ES-I3 (cell line): ENCODE data around the gene PUS7L.
"Not testable (repeated sequence)": the region's sequence is repeated elsewhere in the genome, so short reads cannot be mapped to it uniquely, and the experiment has no call there.

ENCODE experiments used
- H3K36me3 ChIP-seq: 2 replicates; pipeline ENCODE4 v1.6.1; 2013; ENCODE audit warnings: mild to moderate bottlenecking, low read length, control low read depth, moderate library complexity; ENCODE audit not compliant: insufficient read depth
- H3K4me1 ChIP-seq: 2 replicates; pipeline ENCODE4 v1.6.1; 2013; ENCODE audit warnings: mild to moderate bottlenecking, control low read depth, low read length; ENCODE audit not compliant: insufficient read depth
- H3K9ac ChIP-seq: 2 replicates; pipeline ENCODE4 v1.6.1; 2013; ENCODE audit warnings: low read depth, mild to moderate bottlenecking, low read length, moderate library complexity
- H3K9me3 ChIP-seq: 2 replicates; pipeline ENCODE4 v1.6.1; 2013; ENCODE audit warnings: mild to moderate bottlenecking, low read length, moderate library complexity; ENCODE audit not compliant: control insufficient read depth, insufficient read depth

The PUS7L gene

GRCh38 chr12:43763769-43764168 is 5.2 kb upstream of the PUS7L start:
- H3K4me1 ChIP-seq = peaks cover 21% of the 10 kb centered on the region; the same call in 1 of the 2 replicates
- H3K9me3 ChIP-seq = no peaks in the 10 kb centered on the region
- H3K36me3 ChIP-seq = no peaks in the 10 kb centered on the region
- H3K9ac ChIP-seq = no peak overlapping the region

- H3K4me1 ChIP-seq = peaks cover 21% of the 10 kb centered on the region; the same call in 1 of the 2 replicates
- no peaks in the 10 kb centered on the region for H3K36me3 ChIP-seq
- no peaks in the 10 kb centered on the region for H3K9me3 ChIP-seq
- H3K9ac ChIP-seq = no peak overlapping the region
Measured at GRCh38 chr12:43762596-43762995, 4.0 kb upstream of the PUS7L start.

GRCh38 chr12:43761500-43761899 is 2.9 kb upstream of the PUS7L start:
- Histone ChIP-seq H3K36me3 (no peaks in the 10 kb centered on the region), H3K9ac (no peak overlapping the region), H3K4me1 (peaks cover 21% of the 10 kb centered on the region; the same call in 1 of the 2 replicates), H3K9me3 (no peaks in the 10 kb centered on the region)

GRCh38 chr12:43760396-43760795 is 1.8 kb upstream of the PUS7L start:
- Histone ChIP-seq H3K9me3 (no peaks in the 10 kb centered on the region), H3K36me3 (no peaks in the 10 kb centered on the region), H3K9ac (no peak overlapping the region), H3K4me1 (peaks cover 21% of the 10 kb centered on the region; the same call in 1 of the 2 replicates)

- Histone ChIP-seq H3K4me1 (peaks cover 15% of the 10 kb centered on the region; the same call in 1 of the 2 replicates), H3K9ac (no peak overlapping the region)
Measured at GRCh38 chr12:43758247-43758727, 303 bp downstream of the PUS7L start.

GRCh38 chr12:43754015-43754414 is 4.6 kb downstream of the PUS7L start:
- Histone ChIP-seq H3K9ac (no peak overlapping the region), H3K4me1 (no peaks in the 10 kb centered on the region), H3K36me3 (no peaks in the 10 kb centered on the region), H3K9me3 (no peaks in the 10 kb centered on the region)

More at GRCh38 chr12:43758247-43758727, 303 bp downstream of the PUS7L start:
- Histone ChIP-seq H3K36me3 (no peaks in the 10 kb centered on the region), H3K9me3 (no peaks in the 10 kb centered on the region)

- not testable (repeated sequence) for H3K9me3 ChIP-seq, H3K9ac ChIP-seq, H3K4me1 ChIP-seq, H3K36me3 ChIP-seq
Measured at GRCh38 chr12:43751360-43751759, 7.2 kb downstream of the PUS7L start.

- H3K9ac ChIP-seq = no peak overlapping the region
- no peaks in the 10 kb centered on the region for H3K9me3 ChIP-seq
- H3K36me3 ChIP-seq = no peaks in the 10 kb centered on the region
- H3K4me1 ChIP-seq = no peaks in the 10 kb centered on the region
Measured at GRCh38 chr12:43750814-43751213, 7.8 kb downstream of the PUS7L start.

- Histone ChIP-seq H3K9ac (no peak overlapping the region), H3K4me1 (no peaks in the 10 kb centered on the region), H3K9me3 (no peaks in the 10 kb centered on the region), H3K36me3 (no peaks in the 10 kb centered on the region)
Measured at GRCh38 chr12:43749016-43749415, 9.6 kb downstream of the PUS7L start.

- H3K4me1 ChIP-seq = no peaks in the 10 kb centered on the region
- H3K9me3 ChIP-seq = no peaks in the 10 kb centered on the region
Measured at GRCh38 chr12:43744826-43745225, 13.8 kb downstream of the PUS7L start.

GRCh38 chr12:43742106-43742505 is 16.5 kb downstream of the PUS7L start:
- Histone ChIP-seq H3K9me3 (no peaks in the 10 kb centered on the region), H3K4me1 (no peaks in the 10 kb centered on the region; the same call in 1 of the 2 replicates), H3K9ac (no peak overlapping the region), H3K36me3 (no peaks in the 10 kb centered on the region)

More at GRCh38 chr12:43744826-43745225, 13.8 kb downstream of the PUS7L start:
- no peak overlapping the region for H3K9ac ChIP-seq
- H3K36me3 ChIP-seq = no peaks in the 10 kb centered on the region

- H3K36me3 ChIP-seq = no peaks in the 10 kb centered on the region
- H3K9ac ChIP-seq = no peak overlapping the region
- no peaks in the 10 kb centered on the region for H3K9me3 ChIP-seq
- H3K4me1 ChIP-seq = no peaks in the 10 kb centered on the region; the same call in 1 of the 2 replicates
Measured at GRCh38 chr12:43740511-43741100, 18.0 kb downstream of the PUS7L start.

GRCh38 chr12:43737646-43738045 is 20.9 kb downstream of the PUS7L start:
- Histone ChIP-seq H3K9me3 (no peaks in the 10 kb centered on the region), H3K4me1 (no peaks in the 10 kb centered on the region; the same call in 1 of the 2 replicates), H3K9ac (no peak overlapping the region), H3K36me3 (no peaks in the 10 kb centered on the region)

GRCh38 chr12:43736927-43737440 is 21.6 kb downstream of the PUS7L start:
- no peaks in the 10 kb centered on the region for H3K36me3 ChIP-seq
- no peaks in the 10 kb centered on the region; the same call in 1 of the 2 replicates for H3K4me1 ChIP-seq
- no peaks in the 10 kb centered on the region for H3K9me3 ChIP-seq
- no peak overlapping the region for H3K9ac ChIP-seq

- no peaks in the 10 kb centered on the region; the same call in 1 of the 2 replicates for H3K4me1 ChIP-seq
- H3K36me3 ChIP-seq = no peaks in the 10 kb centered on the region
- H3K9ac ChIP-seq = no peak overlapping the region
- no peaks in the 10 kb centered on the region for H3K9me3 ChIP-seq
Measured at GRCh38 chr12:43733687-43734086, 24.9 kb downstream of the PUS7L start.
